HG03066 (cell line): Measurements from ENCODE around the gene MAPK8.

Experiments used
- ATAC-seq: cut with Tn5 transposase; IDR thresholded peaks from one replicate; pipeline ENCODE4 v1.9.1; 2021; ENCODE audit warnings: low read depth; ENCODE audit not compliant: unreplicated experiment

The MAPK8 gene

DNA sequence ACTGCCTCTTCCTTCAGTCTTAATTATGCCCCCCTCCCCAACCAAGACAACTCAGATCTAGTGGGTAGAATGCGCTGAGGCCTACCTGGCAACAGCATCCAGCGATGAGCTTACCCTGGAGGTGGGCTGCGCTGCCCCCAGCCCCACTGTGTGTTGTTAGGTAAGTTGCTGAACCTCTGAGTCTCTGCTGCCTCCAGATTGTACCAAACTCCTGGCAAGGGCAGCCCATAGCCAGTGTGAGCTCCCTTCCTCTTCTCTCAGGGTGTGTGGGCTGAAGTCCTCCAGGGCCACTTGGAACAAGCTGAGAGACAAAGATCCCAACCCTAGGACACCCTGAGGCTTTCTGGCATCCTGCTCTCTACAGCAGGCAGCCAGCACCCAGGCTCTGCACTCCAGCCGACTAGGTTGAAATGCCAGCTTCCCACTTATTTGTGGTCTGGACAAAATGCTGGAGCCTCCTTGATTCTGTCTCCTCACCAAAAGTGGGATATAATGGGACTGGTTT lies 163.1 kb downstream of the MAPK8 start:
- no peak for ATAC-seq

GRCh38 chr10:48470115-48470892 lies 163.8 kb downstream of the MAPK8 start:
- ATAC-seq = no peak

GRCh38 chr10:48470893-48471805 lies 164.7 kb downstream of the MAPK8 start:
- ATAC-seq = no peak

DNA sequence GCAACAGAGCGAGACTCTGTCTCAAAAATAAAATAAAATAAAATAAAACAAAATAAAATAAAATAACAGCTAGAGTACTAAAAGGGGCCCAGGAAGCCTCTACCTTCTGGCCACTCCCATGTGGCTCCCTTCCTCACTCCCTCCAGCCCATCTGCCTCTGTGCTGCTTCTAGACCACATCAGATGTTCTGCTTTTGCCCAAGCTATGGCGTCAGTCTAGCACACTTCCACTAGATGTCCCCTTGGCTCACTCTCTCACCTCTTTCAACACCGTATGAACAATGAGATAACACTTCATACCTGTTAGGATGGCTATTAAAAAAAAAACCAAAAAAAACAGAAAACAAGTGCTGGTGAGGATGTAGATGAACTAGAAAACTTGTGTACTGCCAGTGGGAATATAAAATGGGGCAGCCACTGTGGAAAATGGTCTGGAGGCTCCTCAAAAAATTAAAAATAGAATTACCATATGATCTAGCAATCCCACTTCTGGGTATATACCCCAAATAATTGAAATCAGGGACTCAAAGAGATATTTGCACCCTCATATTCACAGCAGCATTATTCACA lies 166.1 kb downstream of the MAPK8 start:
- no peak for ATAC-seq

DNA sequence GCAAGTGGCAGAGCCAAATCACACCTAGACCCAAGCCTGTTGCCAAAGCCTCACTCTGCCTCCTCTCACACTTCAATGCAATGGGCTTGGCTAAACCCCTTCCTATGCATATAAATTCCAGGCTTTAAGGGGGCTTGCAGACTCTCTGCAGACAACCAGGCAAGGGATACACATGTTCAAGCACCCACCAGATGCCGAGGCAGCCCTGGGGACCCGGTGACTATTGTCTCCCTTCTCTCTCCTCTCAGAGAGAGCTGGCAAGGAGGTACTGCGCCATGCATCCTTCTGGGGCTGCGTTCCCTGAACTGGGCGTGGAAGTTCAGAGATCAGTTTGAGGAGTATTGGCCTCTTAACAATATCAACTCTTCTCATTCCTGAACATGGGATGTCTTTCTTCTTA lies 167.2 kb downstream of the MAPK8 start:
- ATAC-seq = no peak

DNA sequence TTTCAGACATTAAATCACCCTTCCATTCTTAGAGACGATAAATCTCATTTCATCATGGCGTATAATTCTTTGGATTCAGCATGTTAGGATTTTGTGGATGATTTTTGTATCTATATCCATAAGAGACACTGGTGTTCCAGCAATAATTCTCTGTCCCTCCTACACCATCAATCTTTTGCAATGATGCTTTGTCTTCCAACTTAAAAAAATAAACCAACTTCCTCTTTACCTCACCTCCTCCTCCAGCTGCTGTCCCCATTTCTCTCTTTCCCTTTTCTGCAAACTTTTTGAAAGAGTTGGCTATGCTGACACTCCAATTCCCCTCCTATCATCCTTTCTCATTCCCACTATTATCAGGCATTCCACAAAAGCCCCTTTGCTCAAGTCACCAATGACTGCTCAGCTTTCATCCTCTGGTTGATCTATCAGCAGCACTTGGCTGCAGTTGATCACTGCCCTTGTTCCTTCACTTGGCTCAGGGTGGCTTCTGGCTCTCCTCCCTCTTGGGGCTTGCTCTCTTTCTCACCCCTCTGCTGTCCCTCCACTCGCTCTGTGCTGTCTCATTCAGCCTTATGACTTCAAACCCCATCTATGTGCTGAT lies 168.4 kb downstream of the MAPK8 start:
- ATAC-seq = no peak

DNA sequence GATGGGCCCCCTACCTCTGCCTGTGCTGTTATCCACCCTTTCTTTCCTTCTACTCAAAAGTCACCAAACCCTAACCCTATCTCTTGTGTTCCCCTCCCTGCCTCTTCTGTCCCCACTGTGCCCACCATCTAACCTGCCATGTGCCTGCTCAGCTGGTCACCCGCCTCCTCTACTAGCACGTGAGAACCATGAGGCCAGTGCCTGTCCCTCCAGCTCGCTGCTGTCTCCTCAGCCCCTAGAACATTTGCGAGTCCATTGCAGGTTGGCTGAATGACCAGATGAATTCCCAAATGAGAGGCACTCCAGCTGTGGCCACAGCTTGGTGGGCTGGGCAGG lies 169.4 kb downstream of the MAPK8 start:
- ATAC-seq = no peak

- ATAC-seq = no peak
Observed at GRCh38 chr10:48476279-48476982, 170.0 kb downstream of the MAPK8 start.

DNA sequence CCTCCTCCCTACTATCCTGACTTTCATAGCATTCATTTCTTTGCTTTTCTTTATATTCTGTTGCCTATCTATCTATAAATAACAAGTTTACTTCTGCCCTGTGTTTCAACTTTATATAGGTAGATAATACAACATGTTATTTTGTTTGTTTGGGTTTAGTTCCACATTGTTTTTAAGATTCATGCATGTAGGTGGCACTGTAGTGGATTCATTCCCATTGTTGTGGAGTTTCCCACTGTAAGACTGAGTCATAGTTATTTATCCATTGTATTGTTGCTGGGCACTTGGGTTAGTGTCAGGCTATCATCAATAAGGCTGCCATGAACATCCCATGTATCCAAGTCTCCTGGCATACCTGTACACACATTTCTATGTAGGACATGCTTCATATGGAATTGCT lies 170.7 kb downstream of the MAPK8 start:
- ATAC-seq = no peak

DNA sequence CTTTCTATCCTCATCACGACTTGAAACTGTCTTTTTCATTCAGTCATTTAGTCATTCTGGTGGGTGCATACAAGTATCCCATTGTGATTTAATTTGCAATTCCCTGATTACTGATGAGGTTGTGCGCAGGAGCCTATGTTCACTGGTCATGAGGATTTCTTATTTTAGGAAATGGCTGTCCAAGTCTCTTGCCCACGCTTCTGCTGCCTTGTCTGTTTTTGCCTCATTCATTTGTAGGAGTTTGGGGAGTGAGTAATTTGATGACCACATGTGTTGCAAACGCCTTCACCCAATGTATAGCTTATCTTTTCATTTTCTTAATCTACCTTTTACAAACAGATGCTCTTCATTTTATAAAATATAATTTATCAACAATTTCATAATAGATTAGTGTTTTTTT lies 171.1 kb downstream of the MAPK8 start:
- no peak for ATAC-seq

DNA sequence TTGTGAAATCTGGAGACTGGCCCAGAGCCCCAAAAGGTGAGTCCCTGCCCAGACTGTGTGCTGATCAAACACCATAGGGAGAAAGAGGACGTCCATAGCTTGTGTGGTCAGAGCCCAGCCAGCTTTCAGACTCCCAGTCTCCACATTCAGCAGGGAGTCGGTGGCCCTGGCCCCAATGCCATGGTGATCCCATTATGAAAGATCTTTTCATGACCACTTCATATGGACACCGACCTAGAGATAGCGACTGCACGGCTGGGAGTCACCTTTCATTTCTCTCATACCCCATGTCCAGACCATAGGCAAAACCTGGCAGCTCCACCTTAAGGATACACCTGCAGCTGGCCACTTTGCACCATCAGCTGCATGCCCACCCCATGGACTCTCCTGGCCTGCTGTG lies 172.0 kb downstream of the MAPK8 start:
- no peak for ATAC-seq

- no peak for ATAC-seq
Observed at GRCh38 chr10:48478980-48479811, 172.7 kb downstream of the MAPK8 start.

DNA sequence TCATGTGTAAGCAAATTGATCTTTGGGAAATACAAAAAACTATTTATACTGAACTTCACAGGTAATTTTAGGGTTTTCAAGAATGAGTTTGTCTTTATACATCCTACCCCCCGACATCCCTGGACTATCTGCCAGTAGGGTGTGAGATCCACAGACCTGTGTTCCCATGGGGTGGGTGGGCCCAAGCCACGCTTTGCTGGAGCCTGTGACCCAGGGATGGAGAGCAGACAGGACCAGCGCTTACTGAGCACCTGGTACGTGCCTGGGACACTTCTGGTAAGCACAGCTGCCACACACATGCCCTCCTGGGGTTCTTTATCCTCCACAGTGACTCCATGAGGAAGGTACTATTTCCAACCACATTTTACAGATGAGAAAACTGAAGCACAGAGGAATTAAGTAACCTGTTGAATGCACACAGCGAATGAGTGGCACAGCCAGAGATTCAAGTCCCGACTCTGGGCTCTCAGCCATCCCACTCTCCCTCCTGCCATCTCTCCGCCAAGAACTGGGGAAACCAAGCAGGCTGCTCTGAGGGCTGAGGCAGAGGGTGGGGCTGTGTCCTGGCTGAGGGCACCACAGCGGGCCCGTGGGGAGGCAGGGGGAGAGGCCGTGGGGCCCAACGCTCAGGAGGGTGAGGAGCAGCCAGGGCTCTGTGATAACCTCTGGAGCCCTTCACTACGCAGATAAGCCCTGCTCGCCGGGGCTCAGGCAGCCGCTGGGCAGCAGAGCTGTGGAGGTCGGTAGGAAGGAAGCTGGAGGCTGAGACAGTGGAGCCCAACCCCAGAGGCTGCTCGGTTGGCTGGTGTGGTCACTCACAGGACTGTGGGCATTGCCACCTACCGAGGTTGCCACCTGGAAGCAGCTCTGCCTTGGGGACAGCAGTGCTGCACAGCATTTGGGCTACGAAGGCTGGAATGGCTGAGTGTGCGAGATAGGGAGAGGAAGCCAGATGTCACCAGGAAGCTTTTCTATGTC lies 174.2 kb downstream of the MAPK8 start:
- ATAC-seq = no peak

DNA sequence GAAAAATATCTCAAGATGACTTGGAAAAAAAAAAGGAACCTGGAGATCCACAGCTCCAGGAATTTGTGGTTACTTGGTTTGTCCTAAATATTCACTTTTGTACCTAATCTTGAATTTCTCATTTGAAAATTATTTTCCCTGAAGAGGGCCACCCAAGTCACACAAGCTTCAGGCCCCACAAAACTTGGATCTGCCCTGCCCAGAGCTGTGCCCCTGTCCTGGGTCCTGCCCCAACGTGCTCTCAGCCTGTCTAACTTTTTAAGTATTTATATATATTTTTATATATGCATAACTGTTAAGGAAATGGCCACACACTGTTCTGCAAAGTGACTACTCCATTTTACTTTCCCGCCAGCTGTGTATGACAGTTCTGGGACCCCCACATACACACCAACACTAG lies 174.9 kb downstream of the MAPK8 start:
- ATAC-seq = no peak

DNA sequence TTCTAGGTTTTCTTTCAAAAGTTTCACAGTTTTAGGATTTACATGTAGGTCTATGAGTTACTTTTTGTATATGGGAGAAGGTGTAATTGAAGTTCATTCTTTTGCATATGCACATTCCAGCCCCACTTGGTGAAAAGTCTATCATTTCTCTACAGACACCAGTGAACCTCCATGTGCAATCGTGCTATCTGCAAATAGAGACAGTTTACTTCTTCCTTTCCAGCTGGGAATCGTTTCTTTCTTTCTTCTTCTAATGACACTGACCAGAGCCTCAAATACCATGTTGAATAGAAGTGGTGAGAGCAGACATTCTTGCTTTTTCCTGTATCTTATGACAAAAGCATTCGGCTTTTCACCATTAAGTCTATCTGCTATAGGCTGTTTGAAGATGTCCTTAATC lies 175.7 kb downstream of the MAPK8 start:
- ATAC-seq = no peak

DNA sequence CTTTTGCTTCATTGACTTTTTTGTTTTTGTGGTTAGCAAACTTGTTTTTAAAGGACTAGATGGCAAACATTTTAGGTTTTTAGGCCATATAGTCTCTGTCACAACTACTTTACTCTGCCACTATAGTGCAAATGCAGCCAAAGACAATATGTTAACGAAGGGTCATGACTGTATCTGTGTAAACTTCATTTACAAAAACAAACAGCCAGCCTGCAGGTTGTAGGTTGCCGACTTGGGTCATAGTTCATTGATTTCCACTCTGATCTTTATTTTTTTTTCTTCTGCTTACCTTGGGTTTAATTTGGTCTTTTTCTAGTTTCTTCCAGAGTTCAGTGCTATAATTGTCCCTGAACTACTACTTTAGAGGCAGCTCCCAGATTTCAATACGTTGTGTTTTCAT lies 178.4 kb downstream of the MAPK8 start:
- ATAC-seq = no peak

DNA sequence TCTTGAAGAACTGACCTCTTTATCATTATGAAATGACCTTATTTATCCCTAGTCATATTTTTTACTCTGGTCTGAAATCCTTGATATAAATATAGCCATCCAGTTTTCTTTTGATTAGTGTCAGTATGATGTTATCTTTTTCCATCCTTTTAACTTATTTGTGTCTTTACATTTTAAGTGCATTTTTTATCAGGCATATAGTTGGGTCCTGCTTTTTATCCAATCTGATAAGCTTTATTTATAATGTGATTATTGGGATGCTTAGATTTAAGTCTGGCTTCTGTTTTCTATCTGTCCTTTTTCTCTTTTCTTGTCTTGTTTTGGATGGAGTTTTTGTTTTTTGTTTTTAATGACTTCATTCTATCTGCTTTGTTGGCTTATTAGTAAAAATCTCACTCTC lies 179.2 kb downstream of the MAPK8 start:
- ATAC-seq = no peak

- ATAC-seq = no peak
Observed at GRCh38 chr10:48487244-48487643, 180.8 kb downstream of the MAPK8 start.
